HL-60 (cell line): ENCODE results near the gene IGFBP2.

ENCODE experiments used
- DNase-seq, 2 experiments: peaks; one replicate each; pipeline ENCODE4 v3.0.0-alpha.2; 2010 to 2020; ENCODE audit warnings: low read depth in 1 of 2, low spot score in 1 of 2
- H3K27ac ChIP-seq: fragments of 250-450 bp; sonication (Bioruptor Pico); replicated peaks from 2 replicates; pipeline ENCODE4 v1.5.1; 2020; ENCODE audit warnings: mild to moderate bottlenecking, moderate library complexity
- H3K27me3 ChIP-seq: fragments of 250-450 bp; sonication (Bioruptor Pico); 2 replicates; pipeline ENCODE4 v1.5.1; 2021; ENCODE audit warnings: mild to moderate bottlenecking, moderate library complexity; ENCODE audit not compliant: insufficient read depth, poor library complexity, severe bottlenecking
- H3K4me3 ChIP-seq: replicated peaks from 2 replicates; pipeline ENCODE4 v1.5.1; 2011; ENCODE audit warnings: mild to moderate bottlenecking, control low read depth, low read length; ENCODE audit not compliant: insufficient read depth
- CTCF ChIP-seq: IDR thresholded peaks from one replicate; pipeline ENCODE4 v1.5.1; 2011; ENCODE audit warnings: low read length, control low read depth, inconsistent platforms; ENCODE audit not compliant: insufficient read depth
- GABPA ChIP-seq: IDR thresholded peaks from 2 replicates; pipeline ENCODE4 v1.6.1; 2012; ENCODE audit warnings: low read depth
- POLR2AphosphoS5 ChIP-seq: IDR thresholded peaks from 2 replicates; pipeline ENCODE4 v1.6.1; 2012; ENCODE audit warnings: low read depth
- SPI1 ChIP-seq: IDR thresholded peaks from 2 replicates; pipeline ENCODE4 v1.6.1; 2012; ENCODE audit warnings: low read depth, mild to moderate bottlenecking, borderline replicate concordance
- long read RNA-seq: library from polyadenylated mRNA; unstranded; transcript quantifications from one replicate; pipeline ENCODE4 v2.0.0, GENCODE V29; 2020
- TF ChIP-seq, protein P1 (sequence below): IDR thresholded peaks from 2 replicates; pipeline ENCODE4 v1.6.1; 2012; ENCODE audit warnings: low read depth; ENCODE audit not compliant: insufficient replicate concordance

The IGFBP2 gene, protein sequence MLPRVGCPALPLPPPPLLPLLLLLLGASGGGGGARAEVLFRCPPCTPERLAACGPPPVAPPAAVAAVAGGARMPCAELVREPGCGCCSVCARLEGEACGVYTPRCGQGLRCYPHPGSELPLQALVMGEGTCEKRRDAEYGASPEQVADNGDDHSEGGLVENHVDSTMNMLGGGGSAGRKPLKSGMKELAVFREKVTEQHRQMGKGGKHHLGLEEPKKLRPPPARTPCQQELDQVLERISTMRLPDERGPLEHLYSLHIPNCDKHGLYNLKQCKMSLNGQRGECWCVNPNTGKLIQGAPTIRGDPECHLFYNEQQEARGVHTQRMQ
- long read RNA-seq = 0 reads

GRCh38 chr2:216632952-216633615 is at the start of gene IGFBP2:
Gene IGFBP2, plus strand, starts transcription at chr2:216633420. Its CDS starts 104 bp downstream, at chr2:216633524.
- DNase-seq = peak in 1 of 2 experiments; percentile 23
- Histone ChIP-seq H3K27ac (no peak within 1 kb of the TSS), H3K27me3 (peaks cover 37% of the 10 kb centered on the region), H3K4me3 (peak within 1 kb of the TSS; percentile 5; the same call in 1 of the 2 replicates)
- TF ChIP-seq POLR2AphosphoS5 (no peak), SPI1 (no peak), GABPA (no peak), CTCF (no peak)
- TF ChIP-seq, protein P1, sequence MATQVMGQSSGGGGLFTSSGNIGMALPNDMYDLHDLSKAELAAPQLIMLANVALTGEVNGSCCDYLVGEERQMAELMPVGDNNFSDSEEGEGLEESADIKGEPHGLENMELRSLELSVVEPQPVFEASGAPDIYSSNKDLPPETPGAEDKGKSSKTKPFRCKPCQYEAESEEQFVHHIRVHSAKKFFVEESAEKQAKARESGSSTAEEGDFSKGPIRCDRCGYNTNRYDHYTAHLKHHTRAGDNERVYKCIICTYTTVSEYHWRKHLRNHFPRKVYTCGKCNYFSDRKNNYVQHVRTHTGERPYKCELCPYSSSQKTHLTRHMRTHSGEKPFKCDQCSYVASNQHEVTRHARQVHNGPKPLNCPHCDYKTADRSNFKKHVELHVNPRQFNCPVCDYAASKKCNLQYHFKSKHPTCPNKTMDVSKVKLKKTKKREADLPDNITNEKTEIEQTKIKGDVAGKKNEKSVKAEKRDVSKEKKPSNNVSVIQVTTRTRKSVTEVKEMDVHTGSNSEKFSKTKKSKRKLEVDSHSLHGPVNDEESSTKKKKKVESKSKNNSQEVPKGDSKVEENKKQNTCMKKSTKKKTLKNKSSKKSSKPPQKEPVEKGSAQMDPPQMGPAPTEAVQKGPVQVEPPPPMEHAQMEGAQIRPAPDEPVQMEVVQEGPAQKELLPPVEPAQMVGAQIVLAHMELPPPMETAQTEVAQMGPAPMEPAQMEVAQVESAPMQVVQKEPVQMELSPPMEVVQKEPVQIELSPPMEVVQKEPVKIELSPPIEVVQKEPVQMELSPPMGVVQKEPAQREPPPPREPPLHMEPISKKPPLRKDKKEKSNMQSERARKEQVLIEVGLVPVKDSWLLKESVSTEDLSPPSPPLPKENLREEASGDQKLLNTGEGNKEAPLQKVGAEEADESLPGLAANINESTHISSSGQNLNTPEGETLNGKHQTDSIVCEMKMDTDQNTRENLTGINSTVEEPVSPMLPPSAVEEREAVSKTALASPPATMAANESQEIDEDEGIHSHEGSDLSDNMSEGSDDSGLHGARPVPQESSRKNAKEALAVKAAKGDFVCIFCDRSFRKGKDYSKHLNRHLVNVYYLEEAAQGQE = no peak

DNA sequence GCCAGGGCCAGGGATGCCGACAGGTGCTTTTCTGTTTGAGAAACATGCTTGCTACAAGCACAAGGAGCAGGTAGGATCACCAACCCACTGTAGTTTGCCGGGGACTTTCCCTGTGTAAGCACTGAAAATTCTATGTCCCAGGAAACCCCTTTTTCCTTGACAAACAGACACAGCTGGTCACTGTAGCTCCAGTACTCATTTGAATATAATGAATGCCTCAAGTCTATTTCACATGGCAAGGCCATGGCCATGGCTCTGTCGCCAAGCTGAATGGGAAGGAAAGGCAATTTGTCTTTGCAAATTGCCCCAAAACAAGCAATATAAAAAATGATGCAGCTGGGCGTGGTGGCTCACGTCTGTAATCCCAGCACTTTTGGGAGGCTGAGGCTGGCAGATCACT is 49.6 kb upstream of the IGFBP2 start:
- no peak overlapping the region for H3K4me3 ChIP-seq
- H3K27ac ChIP-seq = no peak overlapping the region
- peaks cover 2% of the 10 kb centered on the region for H3K27me3 ChIP-seq
- TF ChIP-seq POLR2AphosphoS5 (no peak), SPI1 (no peak), GABPA (no peak)
- TF ChIP-seq, protein P1 = no peak
- DNase-seq = no peak

DNA sequence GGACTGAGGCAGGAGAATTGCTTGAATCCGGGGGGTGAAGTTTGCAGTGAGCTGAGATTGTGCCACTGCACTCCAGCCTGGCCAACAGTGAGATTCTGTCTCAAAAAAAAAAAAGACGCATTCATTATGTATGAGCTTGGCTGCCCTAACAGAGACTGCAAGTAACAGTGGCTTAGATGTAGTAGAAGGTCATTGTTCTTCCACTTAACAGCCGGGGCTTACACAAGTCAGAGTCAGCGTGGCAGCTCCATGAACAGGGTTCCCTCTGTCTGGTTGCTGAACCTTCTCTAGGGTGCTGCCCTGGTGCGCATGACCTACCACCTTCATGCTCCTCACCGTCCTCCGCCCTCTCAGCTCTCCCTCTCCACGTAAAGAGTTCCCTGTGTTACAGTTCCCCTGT is 49.1 kb upstream of the IGFBP2 start:
- TF ChIP-seq GABPA (no peak), CTCF (no peak), SPI1 (no peak), POLR2AphosphoS5 (no peak)
- TF ChIP-seq, protein P1 = no peak
- Histone ChIP-seq H3K4me3 (no peak overlapping the region), H3K27ac (no peak overlapping the region), H3K27me3 (peaks cover 2% of the 10 kb centered on the region)
- DNase-seq = no peak
